HG03558 (cell line): ENCODE data around the gene TMEM54.
"Not testable (repeated sequence)": the region's sequence is repeated elsewhere in the genome, so short reads cannot be mapped to it uniquely, and the experiment has no call there.

Experiments
- ATAC-seq: cut with Tn5 transposase; IDR thresholded peaks from one replicate; pipeline ENCODE4 v1.9.1; 2021; ENCODE audit warnings: moderate number of reproducible peaks; ENCODE audit not compliant: unreplicated experiment; ENCODE audit errors: extremely low read depth

TMEM54 gene

GRCh38 chr1:32919811-32920733 is 18.9 kb upstream of the TMEM54 start:
- no peak for ATAC-seq

DNA sequence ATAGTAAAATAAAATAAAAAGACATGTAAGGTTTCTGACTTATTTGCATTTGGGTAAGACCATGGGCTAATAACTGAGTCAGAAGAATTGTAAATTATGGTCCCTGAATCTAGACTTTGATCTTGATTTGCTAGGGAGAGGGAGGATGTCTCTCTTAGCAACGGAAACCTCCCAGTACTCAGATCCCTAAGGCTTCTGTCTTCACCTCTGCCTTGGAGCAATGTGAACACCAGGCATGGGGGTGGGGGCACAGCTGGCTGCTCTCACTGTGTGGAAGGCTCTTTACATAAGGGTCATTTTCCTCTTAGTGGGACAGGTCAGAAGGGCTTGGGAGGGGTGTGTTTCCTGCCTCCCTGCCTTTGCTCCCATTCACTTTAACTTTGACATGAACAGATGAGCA is 17.0 kb upstream of the TMEM54 start:
- no peak for ATAC-seq

GRCh38 chr1:32917521-32917920 is 16.3 kb upstream of the TMEM54 start:
- no peak for ATAC-seq

- ATAC-seq, result no peak
Observed at GRCh38 chr1:32915766-32916706, 14.8 kb upstream of the TMEM54 start.

DNA sequence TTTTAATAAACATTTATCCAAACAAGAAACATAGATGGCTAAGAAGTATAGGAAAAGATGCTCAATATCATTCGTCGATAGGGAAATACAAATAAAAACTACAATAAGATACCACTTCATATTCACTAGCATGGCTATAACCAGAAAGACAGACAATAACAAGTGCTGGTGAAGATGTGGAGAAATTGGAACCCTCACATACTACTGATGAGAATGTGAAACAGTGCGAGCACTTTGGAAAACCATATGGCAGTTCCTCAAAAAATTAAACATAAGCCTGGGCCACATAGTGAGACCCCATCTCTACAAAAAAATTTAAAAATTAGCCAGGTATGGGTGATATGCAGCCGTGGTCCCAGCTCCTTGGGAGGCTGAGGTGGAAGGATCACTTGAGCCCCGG is 9.1 kb upstream of the TMEM54 start:
- ATAC-seq, result no peak

- no peak for ATAC-seq
Observed at GRCh38 chr1:32907435-32907834, 6.2 kb upstream of the TMEM54 start.

- ATAC-seq, result no peak
Observed at GRCh38 chr1:32906654-32907053, 5.5 kb upstream of the TMEM54 start.

- ATAC-seq, result not testable (repeated sequence)
Observed at GRCh38 chr1:32905588-32905987, 4.4 kb upstream of the TMEM54 start.

- no peak for ATAC-seq
Observed at GRCh38 chr1:32904797-32905196, 3.6 kb upstream of the TMEM54 start.

- ATAC-seq, result no peak
Observed at GRCh38 chr1:32903991-32904785, 3.0 kb upstream of the TMEM54 start.

GRCh38 chr1:32902535-32902920 is 1.3 kb upstream of the TMEM54 start:
- no peak for ATAC-seq

DNA sequence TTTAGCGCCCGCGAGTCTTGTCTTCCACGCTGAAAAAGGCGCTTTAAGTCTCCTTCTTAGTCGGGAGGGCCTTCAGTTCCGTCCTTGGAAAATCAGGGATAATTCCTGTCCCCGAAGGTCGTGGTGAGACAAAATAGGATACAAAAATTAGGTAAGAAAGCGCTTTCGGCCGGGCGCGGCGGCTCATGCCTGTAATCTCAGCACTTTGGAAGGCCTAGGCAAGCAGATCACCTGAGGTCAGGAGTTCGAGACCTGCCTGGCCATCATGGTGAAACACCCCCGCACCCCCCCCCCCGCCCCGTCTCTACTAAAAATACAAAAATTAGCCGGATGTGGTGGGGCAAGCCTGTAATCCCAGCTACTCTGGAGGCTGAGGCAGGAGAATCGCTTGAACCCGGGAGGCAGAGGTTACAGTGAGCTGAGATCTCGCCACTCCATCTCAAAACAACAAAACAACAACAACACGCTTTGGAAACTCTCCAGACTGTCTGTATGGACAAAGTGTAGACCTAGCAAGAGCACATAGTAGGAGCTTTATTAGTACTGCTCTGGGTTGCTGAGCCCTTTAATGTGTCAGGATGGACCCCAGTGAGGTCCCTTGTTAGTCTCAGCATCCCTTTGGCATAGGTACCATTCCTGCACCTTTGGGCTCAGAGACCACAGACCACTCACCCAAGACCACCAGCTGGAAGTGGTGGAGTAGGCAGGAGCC is 790 bp upstream of the TMEM54 start:
- no peak for ATAC-seq

- no peak for ATAC-seq
Observed at GRCh38 chr1:32900371-32900955, 726 bp downstream of the TMEM54 start.

- ATAC-seq, result no peak
Observed at GRCh38 chr1:32899586-32900296, 1.4 kb downstream of the TMEM54 start.

DNA sequence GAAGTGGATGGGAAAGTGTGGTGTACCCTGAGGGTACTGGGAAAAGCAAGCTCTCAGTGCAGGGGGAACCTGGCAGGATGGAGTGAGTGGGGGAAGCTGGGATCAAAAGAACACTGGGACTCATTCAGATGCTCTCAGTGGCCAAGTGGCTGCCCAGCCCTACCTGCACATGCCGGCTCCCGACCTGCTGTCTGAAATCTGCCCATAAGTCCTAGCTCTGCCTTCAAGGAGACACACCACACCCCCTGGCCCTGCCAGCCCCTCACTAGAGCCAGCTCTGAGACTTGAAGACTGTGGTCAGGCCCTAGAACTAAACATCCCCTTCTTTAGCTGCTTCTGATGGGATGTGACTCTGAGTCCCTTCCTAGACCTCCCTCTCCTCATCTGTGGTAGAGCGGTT is 2.2 kb downstream of the TMEM54 start:
- no peak for ATAC-seq

GRCh38 chr1:32898056-32898455 is 3.1 kb downstream of the TMEM54 start:
- ATAC-seq, result no peak

- ATAC-seq, result no peak
Observed at GRCh38 chr1:32897082-32898049, 3.8 kb downstream of the TMEM54 start.

DNA sequence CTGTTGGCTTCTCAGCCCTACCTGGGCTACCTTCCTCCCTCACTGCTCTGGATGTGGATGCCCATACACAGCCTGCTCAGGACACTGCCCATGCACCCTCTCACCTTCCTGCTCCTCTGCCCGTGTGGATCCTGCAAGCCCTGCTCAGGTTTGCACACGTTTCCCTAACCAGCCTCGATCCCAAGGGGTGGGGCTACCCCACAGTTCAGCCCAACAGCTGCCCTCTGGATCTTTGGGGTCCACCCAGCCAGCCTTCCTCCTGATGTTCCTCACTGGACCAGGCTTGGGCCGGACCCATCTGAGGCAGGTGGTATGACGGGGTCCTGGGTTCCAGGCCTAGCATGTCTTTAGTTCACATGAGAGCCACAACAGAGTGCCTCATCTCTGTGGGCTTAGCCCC is 4.7 kb downstream of the TMEM54 start:
- no peak for ATAC-seq
